Endothelial cell (in vitro differentiated cells): ENCODE measurements around the gene TMEM144. TPM values are rescaled to one million over a fixed set of nuclear protein-coding genes. Genes with fewer than 3 reads are reported as not detected.

Experiments used
- DNase-seq: peaks from one replicate; pipeline ENCODE4 v3.0.0; 2021; ENCODE audit warnings: low spot score
- H3K27ac Mint-ChIP-seq: one replicate; pipeline ENCODE4 v1.8.0; 2021; ENCODE audit warnings: mixed read lengths, inconsistent platforms; ENCODE audit not compliant: unreplicated experiment
- H3K27me3 Mint-ChIP-seq: one replicate; pipeline ENCODE4 v1.8.0; 2021; ENCODE audit warnings: mild to moderate bottlenecking, moderate library complexity, mixed read lengths, inconsistent platforms; ENCODE audit not compliant: unreplicated experiment
- H3K36me3 Mint-ChIP-seq: one replicate; pipeline ENCODE4 v1.8.0; 2021; ENCODE audit warnings: mild to moderate bottlenecking, low read depth, mixed read lengths, inconsistent platforms; ENCODE audit not compliant: unreplicated experiment
- H3K4me1 Mint-ChIP-seq: one replicate; pipeline ENCODE4 v1.8.0; 2021; ENCODE audit warnings: mild to moderate bottlenecking, mixed read lengths, inconsistent platforms; ENCODE audit not compliant: unreplicated experiment
- H3K4me3 Mint-ChIP-seq: one replicate; pipeline ENCODE4 v1.8.0; 2021; ENCODE audit warnings: mild to moderate bottlenecking, mixed read lengths, inconsistent platforms; ENCODE audit not compliant: unreplicated experiment
- H3K9me3 Mint-ChIP-seq: one replicate; pipeline ENCODE4 v1.8.0; 2021; ENCODE audit warnings: mixed read lengths, inconsistent platforms; ENCODE audit not compliant: unreplicated experiment
- CTCF ChIP-seq: fragments of 200-600 bp; sonication (generic); IDR thresholded peaks from one replicate; pipeline ENCODE4 v1.5.0; 2021; ENCODE audit warnings: antibody characterized with exemption; ENCODE audit not compliant: unreplicated experiment
- total RNA-seq: library from RNA; stranded (reverse); fragmentation: NEBNext Ultra II Directional; extraction: Animal tissue kit (Norgen Biotek cat#: 25700); gene quantifications from one replicate; pipeline ENCODE4 v1.2.1, GENCODE V29; 2021; ENCODE audit not compliant: unreplicated experiment

TMEM144 gene
- total RNA-seq, 1 donor from 2014 or later: 5.7 TPM

- no peak for TF ChIP-seq CTCF
- H3K4me1 Mint-ChIP-seq: no peaks in the 10 kb centered on the region
- H3K4me3 Mint-ChIP-seq: no peak overlapping the region
- no peaks in the 10 kb centered on the region for H3K9me3 Mint-ChIP-seq
- H3K36me3 Mint-ChIP-seq: peaks cover 4% of the 10 kb centered on the region
- peaks cover 2% of the 10 kb centered on the region for H3K27me3 Mint-ChIP-seq
- no peak overlapping the region for H3K27ac Mint-ChIP-seq
- no peak for DNase-seq
Observed at GRCh38 chr4:158290912-158291311, 80.6 kb downstream of the TMEM144 start.

- Mint-ChIP-seq H3K4me1 (no peaks in the 10 kb centered on the region), H3K4me3 (no peak overlapping the region), H3K27ac (no peak overlapping the region), H3K27me3 (peaks cover 2% of the 10 kb centered on the region), H3K9me3 (no peaks in the 10 kb centered on the region), H3K36me3 (peaks cover 4% of the 10 kb centered on the region)
- TF ChIP-seq CTCF: no peak
- no peak for DNase-seq
Observed at GRCh38 chr4:158291334-158292055, 81.2 kb downstream of the TMEM144 start.

- Mint-ChIP-seq H3K9me3 (no peaks in the 10 kb centered on the region), H3K4me3 (no peak overlapping the region), H3K27me3 (peaks cover 4% of the 10 kb centered on the region), H3K4me1 (no peaks in the 10 kb centered on the region), H3K36me3 (peaks cover 4% of the 10 kb centered on the region), H3K27ac (no peak overlapping the region)
- no peak for TF ChIP-seq CTCF
- no peak for DNase-seq
Observed at GRCh38 chr4:158292156-158292555, 81.9 kb downstream of the TMEM144 start.

- H3K9me3 Mint-ChIP-seq: no peaks in the 10 kb centered on the region
- no peak overlapping the region for H3K27ac Mint-ChIP-seq
- TF ChIP-seq CTCF: no peak
- peaks cover 4% of the 10 kb centered on the region for H3K27me3 Mint-ChIP-seq
- no peak overlapping the region for H3K4me3 Mint-ChIP-seq
- no peak for DNase-seq
- H3K4me1 Mint-ChIP-seq: no peaks in the 10 kb centered on the region
- peaks cover 4% of the 10 kb centered on the region for H3K36me3 Mint-ChIP-seq
Observed at GRCh38 chr4:158295053-158295452, 84.8 kb downstream of the TMEM144 start.

- H3K36me3 Mint-ChIP-seq: no peaks in the 10 kb centered on the region
- no peaks in the 10 kb centered on the region for H3K4me1 Mint-ChIP-seq
- no peaks in the 10 kb centered on the region for H3K9me3 Mint-ChIP-seq
- H3K4me3 Mint-ChIP-seq: no peak overlapping the region
- no peak overlapping the region for H3K27ac Mint-ChIP-seq
- no peak for DNase-seq
- no peak for TF ChIP-seq CTCF
- H3K27me3 Mint-ChIP-seq: peaks cover 4% of the 10 kb centered on the region
Observed at GRCh38 chr4:158297866-158298265, 87.6 kb downstream of the TMEM144 start.
